T-helper 1 cell treated with Interleukin-12 subunit alpha and Interleukin-12 subunit beta and Interleukin-4 antibody, amounts not matched to agents 30 μg/mL and 1 μg/mL, for 36 hours (primary cell): ENCODE data around the gene PGAP6.
A peak's percentile ranks its signal among the peaks of the same experiment; 100 is the strongest.
"Not testable (repeated sequence)": the region's sequence is repeated elsewhere in the genome, so short reads cannot be mapped to it uniquely, and the experiment has no call there.

Experiments used
- H3K27ac Mint-ChIP-seq: one replicate; pipeline ENCODE4 v1.8.0; 2021; ENCODE audit warnings: mild to moderate bottlenecking, mixed read lengths
- H3K27me3 Mint-ChIP-seq: one replicate; pipeline ENCODE4 v1.8.0; 2021; ENCODE audit warnings: low read depth, mixed read lengths
- H3K36me3 Mint-ChIP-seq: one replicate; pipeline ENCODE4 v1.8.0; 2021; ENCODE audit warnings: low read depth, mixed read lengths
- H3K4me1 Mint-ChIP-seq: one replicate; pipeline ENCODE4 v1.8.0; 2021; ENCODE audit warnings: low read depth, mixed read lengths
- H3K4me3 Mint-ChIP-seq: one replicate; pipeline ENCODE4 v1.8.0; 2021; ENCODE audit warnings: mild to moderate bottlenecking, moderate library complexity, mixed read lengths
- H3K9me3 Mint-ChIP-seq: one replicate; pipeline ENCODE4 v1.8.0; 2021; ENCODE audit warnings: mixed read lengths

PGAP6 gene

GRCh38 chr16:345772-346171 is 36.0 kb downstream of the PGAP6 start:
- Mint-ChIP-seq H3K27ac (no peak overlapping the region), H3K4me3 (no peak overlapping the region), H3K36me3 (peaks cover 30% of the 10 kb centered on the region), H3K27me3 (no peaks in the 10 kb centered on the region), H3K9me3 (no peaks in the 10 kb centered on the region), H3K4me1 (peaks cover 20% of the 10 kb centered on the region)

DNA sequence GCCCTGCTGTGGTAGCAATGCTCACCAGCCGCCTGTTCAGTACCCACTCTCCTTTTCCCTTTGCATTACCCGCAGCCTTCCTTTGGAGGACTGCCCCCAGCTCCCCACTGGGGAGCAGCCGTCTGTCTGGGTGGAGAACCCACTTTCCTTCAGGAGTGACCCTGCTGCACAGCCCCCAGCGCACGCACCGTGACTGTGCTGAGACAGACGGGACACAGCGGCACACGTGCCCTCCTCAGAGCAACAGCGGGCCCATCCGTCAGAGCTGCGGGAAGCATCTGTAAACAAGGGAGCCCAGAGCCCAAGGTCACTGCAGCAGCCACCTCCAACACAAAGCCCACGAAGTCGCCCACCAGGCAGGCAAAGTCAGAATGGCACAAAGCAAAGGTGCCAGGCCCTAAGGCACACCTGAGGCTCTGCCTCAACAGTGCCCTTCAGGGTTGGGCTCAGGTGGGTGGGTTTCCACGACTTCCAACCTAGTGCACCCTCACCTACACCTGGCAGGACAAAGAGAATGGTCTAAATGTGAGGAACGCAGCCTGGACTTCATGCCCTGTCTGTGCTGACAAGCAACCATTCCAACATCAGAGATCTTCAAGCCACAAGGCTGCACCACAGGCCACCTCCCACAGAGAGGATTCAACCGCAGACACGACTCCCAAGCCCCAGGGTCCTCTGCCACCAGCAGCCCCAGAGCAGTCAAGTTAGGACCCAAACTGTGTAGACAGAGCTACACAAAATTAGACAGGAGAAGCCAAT is 39.1 kb downstream of the PGAP6 start:
- Mint-ChIP-seq H3K36me3 (peaks cover 25% of the 10 kb centered on the region), H3K4me3 (no peak overlapping the region), H3K27ac (no peak overlapping the region), H3K9me3 (no peaks in the 10 kb centered on the region), H3K27me3 (no peaks in the 10 kb centered on the region), H3K4me1 (peaks cover 26% of the 10 kb centered on the region)

DNA sequence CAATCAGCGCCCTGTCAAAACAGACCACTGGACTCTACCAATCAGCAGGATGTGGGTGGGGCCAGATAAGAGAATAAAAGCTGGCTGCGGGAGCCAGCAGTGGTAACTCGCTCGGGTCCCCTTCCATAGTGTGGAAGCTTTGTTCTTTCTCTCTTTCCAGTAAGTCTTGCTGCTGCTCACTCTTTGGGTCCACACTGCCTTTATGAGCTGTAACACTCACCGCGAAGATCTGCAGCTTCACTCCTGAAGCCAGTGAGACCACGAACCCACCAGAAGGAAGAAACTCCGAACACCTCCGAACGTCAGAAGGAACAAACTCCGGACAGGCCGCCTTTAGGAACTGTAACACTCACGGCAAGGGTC is 39.8 kb downstream of the PGAP6 start:
- not testable (repeated sequence) for H3K27ac Mint-ChIP-seq, H3K4me3 Mint-ChIP-seq, H3K9me3 Mint-ChIP-seq, H3K27me3 Mint-ChIP-seq
- H3K36me3 Mint-ChIP-seq, result peaks cover 18% of the 10 kb centered on the region
- peaks cover 21% of the 10 kb centered on the region for H3K4me1 Mint-ChIP-seq

DNA sequence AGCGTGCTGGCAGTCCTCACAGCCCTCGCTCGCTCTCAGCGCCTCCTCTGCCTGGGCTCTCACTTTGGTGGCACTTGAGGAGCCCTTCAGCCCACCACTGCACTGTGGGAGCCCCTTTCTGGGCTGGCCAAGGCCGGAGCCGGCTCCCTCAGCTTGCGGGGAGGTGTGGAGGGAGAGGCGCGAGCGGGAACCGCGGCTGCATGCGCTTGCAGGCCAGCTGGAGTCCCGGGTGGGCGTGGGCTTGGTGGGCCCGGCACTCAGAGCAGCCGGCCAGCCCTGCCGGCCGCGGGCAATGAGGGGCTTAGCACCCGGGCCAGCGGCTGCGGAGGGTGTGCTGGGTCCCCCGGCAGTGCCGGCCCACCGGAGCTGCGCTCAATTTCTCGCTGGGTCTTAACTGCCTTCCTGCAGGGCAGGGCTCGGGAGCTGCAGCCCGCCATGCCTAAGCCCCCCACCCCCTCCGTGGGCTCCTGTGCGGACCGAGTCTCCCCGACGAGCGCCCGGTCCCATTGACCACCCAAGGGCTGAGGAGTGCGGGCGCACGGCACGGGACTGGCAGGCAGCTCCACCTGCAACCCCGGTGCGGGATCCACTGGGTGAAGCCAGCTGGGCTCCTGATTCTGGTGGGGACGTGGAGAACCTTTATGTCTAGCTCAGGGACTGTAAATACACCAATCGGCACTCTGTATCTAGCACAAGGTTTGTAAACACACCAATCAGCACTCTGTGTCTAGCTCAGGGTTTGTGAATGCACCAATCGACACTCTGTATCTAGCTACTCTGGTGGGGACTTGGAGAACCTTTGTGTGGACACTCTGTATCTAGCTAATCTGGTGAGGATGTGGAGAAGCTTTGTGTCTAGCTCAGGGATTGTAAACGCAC is 40.4 kb downstream of the PGAP6 start:
- not testable (repeated sequence) for H3K27me3 Mint-ChIP-seq, H3K4me3 Mint-ChIP-seq, H3K9me3 Mint-ChIP-seq, H3K27ac Mint-ChIP-seq
- H3K4me1 Mint-ChIP-seq, result peaks cover 21% of the 10 kb centered on the region
- peaks cover 17% of the 10 kb centered on the region for H3K36me3 Mint-ChIP-seq

DNA sequence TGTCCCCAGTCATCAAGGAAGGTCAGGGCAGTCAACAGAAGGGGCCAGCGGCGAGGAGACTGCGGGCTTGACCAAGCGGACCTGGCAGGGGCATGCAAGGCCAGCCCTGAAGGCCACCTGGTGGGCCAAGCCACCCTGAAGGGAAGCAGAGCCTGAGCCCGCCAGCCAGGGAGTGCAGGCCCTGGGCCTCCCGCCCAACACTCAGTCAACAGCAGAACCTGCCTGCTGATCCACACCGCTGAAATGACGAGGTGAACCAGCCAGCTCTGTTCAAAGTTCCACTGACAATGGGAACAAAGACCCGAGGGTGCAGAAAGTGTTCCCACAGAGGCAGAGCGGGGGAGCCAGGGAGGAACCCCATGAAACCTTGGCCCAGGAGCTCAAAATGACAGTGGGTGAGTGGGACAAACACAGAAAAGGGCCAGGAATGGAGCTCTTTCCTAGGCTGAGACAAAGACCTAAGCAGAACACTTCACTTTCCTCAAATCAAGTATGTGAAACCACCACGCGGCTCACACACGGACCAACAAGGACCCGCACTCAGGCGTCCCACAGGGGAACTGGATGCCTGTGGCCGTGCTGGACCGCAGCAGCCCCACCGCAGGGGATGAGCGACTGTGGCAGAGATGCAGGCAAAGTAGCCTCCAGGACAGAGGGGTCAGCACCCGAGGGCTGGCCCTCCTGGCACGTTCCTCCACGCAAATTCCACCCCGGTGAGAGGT is 41.2 kb downstream of the PGAP6 start:
- Mint-ChIP-seq H3K36me3 (peaks cover 9% of the 10 kb centered on the region), H3K27ac (peak overlapping the region; percentile 63), H3K4me3 (no peak overlapping the region), H3K27me3 (no peaks in the 10 kb centered on the region), H3K4me1 (peaks cover 27% of the 10 kb centered on the region), H3K9me3 (no peaks in the 10 kb centered on the region)

GRCh38 chr16:339680-340079 is 42.1 kb downstream of the PGAP6 start:
- H3K4me1 Mint-ChIP-seq, result peaks cover 32% of the 10 kb centered on the region
- H3K36me3 Mint-ChIP-seq, result peaks cover 5% of the 10 kb centered on the region
- no peaks in the 10 kb centered on the region for H3K9me3 Mint-ChIP-seq
- H3K4me3 Mint-ChIP-seq, result peak overlapping the region; percentile 19
- H3K27ac Mint-ChIP-seq, result peak overlapping the region; percentile 63
- no peaks in the 10 kb centered on the region for H3K27me3 Mint-ChIP-seq

GRCh38 chr16:337975-338575 is 43.7 kb downstream of the PGAP6 start:
- Mint-ChIP-seq H3K4me3 (no peak overlapping the region), H3K27ac (no peak overlapping the region), H3K4me1 (peaks cover 33% of the 10 kb centered on the region), H3K9me3 (no peaks in the 10 kb centered on the region), H3K27me3 (no peaks in the 10 kb centered on the region), H3K36me3 (peaks cover 3% of the 10 kb centered on the region)

DNA sequence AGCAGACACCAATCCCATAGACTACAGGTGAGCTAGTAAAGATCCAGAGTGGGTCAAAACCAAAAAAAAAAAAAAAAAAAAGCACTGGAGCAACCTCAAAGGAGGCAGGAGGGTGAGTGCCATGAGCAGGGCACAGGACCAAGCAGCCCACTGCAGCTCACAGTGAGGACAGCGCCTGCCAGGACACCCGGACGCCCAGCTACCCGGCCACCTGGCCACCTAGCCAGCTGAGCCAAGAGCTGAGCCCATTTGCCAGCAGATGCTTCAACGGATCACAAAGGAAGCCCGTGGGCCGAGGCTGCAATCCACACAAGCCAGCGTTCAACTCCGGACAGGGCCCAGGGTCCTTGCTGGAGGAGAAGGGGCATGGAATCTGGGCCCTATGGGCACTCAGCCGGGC is 44.3 kb downstream of the PGAP6 start:
- Mint-ChIP-seq H3K4me3 (no peak overlapping the region), H3K27ac (no peak overlapping the region), H3K36me3 (peaks cover 3% of the 10 kb centered on the region), H3K4me1 (peaks cover 33% of the 10 kb centered on the region), H3K9me3 (no peaks in the 10 kb centered on the region), H3K27me3 (no peaks in the 10 kb centered on the region)

DNA sequence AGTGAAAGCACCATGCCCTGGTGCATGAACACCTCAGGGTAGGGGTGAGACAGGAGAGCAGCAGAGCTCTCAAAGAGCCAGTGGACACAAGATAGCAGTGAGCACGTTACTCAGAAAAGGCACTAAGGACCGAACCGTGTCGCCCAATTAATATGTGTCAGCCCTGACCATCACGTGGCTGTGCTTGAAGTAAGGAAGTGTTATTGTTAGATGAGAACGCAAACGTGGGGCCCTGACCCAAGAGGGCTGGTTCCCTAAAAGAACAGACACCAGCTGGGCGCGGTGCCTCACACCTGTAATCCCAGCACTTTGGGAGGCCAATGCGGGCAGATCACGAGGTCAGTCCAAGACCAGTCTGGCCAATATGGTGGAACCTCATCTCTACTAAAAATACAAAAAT is 45.5 kb downstream of the PGAP6 start:
- Mint-ChIP-seq H3K9me3 (no peaks in the 10 kb centered on the region), H3K4me3 (no peak overlapping the region), H3K4me1 (peaks cover 29% of the 10 kb centered on the region), H3K27ac (no peak overlapping the region), H3K27me3 (no peaks in the 10 kb centered on the region), H3K36me3 (no peaks in the 10 kb centered on the region)

- not testable (repeated sequence) for H3K4me3 Mint-ChIP-seq, H3K36me3 Mint-ChIP-seq, H3K27me3 Mint-ChIP-seq, H3K27ac Mint-ChIP-seq, H3K9me3 Mint-ChIP-seq
- peaks cover 25% of the 10 kb centered on the region for H3K4me1 Mint-ChIP-seq
Observed at GRCh38 chr16:334861-335632, 46.7 kb downstream of the PGAP6 start.

DNA sequence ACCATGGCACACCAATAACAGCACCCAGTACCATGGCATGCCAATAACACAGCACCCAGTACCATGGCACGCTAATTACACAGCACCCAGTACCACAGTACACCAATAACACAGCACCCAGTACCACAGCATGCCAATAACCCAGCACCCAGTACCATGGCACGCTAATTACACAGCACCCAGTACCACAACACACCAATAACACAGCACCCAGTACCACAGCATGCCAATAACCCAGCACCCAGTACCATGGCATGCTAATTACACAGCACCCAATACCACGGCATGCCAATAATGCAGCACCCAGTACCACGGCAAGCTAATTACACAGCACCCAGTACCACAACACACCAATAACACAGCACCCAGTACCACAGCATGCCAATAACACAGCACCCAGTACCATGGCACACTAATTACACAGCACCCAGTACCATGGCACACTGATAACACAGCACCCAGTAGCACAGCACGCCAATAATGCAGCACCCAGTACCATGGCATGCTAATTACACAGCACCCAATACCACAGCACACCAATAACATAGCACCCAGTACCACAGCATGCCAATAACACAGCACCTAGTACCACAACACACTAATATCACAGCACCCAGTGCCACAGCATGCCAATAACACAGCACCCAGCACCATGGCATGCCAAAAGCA is 47.5 kb downstream of the PGAP6 start:
- H3K4me1 Mint-ChIP-seq, result peaks cover 19% of the 10 kb centered on the region
- H3K27ac Mint-ChIP-seq, H3K36me3 Mint-ChIP-seq, H3K27me3 Mint-ChIP-seq, H3K4me3 Mint-ChIP-seq, H3K9me3 Mint-ChIP-seq: not testable (repeated sequence)

GRCh38 chr16:333406-334094 is 48.2 kb downstream of the PGAP6 start:
- no peak overlapping the region for H3K4me3 Mint-ChIP-seq
- no peaks in the 10 kb centered on the region for H3K9me3 Mint-ChIP-seq
- H3K27ac Mint-ChIP-seq, result no peak overlapping the region
- peaks cover 6% of the 10 kb centered on the region for H3K36me3 Mint-ChIP-seq
- peaks cover 17% of the 10 kb centered on the region for H3K4me1 Mint-ChIP-seq
- H3K27me3 Mint-ChIP-seq, result peaks cover 7% of the 10 kb centered on the region

DNA sequence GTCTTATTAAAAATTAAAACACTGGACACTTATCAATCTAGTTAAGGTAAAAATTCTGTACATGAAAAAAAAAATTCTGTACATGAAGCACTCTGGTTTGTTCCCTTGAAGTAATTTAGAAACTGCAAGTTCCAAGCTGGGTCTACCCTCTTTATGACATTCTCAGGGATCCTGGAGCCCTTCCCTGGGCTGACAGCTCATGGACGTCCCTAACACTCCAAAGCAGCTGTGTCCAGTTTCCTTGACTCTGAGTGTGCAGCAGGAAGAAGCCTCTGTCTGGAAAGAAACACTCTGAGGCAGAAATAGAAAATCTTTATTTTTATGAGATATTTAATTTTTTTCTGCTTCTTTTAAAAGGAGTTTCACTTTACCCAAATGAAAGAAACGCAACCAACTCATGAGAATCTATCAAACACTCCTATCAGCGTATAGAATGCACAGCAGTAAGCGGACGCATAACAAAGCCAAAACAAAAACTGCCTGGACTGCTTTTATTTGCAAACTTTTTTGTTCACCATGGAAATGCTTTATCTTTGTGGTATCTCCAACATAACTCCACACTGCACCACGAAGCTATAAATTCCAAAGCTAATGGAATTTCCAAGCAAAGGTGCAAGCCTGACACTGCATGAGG is 50.5 kb downstream of the PGAP6 start:
- H3K4me1 Mint-ChIP-seq, result peaks cover 16% of the 10 kb centered on the region
- not testable (repeated sequence) for H3K27ac Mint-ChIP-seq, H3K36me3 Mint-ChIP-seq, H3K27me3 Mint-ChIP-seq, H3K4me3 Mint-ChIP-seq, H3K9me3 Mint-ChIP-seq
